ENCODE measurements around the gene WFS1. TPM values are rescaled to one million over a fixed set of nuclear protein-coding genes. Genes with fewer than 3 reads are reported as not detected.

The WFS1 gene
- total RNA-seq, 4 donors from 2014 or later = 31.5 to 124 (median 34.8) TPM

DNA sequence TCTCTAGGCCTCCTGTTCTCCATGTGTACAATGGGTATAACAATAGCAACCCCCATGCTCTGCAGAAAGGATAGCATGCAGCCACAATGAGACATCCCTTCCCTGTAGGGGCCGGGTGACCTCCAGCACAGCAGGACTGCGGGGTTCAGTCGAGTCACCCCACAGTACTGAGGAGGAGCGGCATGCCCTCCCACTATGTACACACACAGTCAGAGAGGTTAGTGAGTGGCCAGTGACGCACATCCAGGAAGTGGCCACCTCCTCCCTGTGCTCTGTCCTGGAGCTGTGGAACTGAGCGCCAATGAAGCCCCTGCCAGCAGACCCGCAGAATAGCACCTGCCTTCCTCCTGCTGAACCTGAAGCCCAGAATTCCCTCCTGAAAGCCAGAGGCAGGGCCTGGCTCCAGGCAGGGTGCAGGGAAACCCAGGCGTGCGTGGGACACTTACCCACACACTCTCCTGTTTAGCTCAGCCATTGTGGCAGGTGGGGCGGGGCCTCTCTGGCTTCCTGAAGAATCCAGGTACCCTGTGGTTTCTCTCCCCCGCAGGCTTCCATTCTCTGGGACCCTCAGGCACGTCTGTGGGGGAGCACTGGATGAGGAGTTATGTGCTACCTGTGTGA, 50.0 kb downstream of the WFS1 start:
- Histone ChIP-seq H3K27me3 (peaks cover 13% of the 10 kb centered on the region), H3K27ac (no peak overlapping the region), H3K4me1 (peaks cover 4% of the 10 kb centered on the region), H3K9me3 (no peaks in the 10 kb centered on the region), H3K4me3 (no peak overlapping the region), H3K36me3 (no peaks in the 10 kb centered on the region)
- TF ChIP-seq POLR2A (IDR thresholded peaks at IDR 0.05) (no peak), EP300 (IDR thresholded peaks at IDR 0.05) (no peak), POLR2AphosphoS5 (IDR thresholded peaks at IDR 0.05) (no peak)
- TF ChIP-seq, protein P1, sequence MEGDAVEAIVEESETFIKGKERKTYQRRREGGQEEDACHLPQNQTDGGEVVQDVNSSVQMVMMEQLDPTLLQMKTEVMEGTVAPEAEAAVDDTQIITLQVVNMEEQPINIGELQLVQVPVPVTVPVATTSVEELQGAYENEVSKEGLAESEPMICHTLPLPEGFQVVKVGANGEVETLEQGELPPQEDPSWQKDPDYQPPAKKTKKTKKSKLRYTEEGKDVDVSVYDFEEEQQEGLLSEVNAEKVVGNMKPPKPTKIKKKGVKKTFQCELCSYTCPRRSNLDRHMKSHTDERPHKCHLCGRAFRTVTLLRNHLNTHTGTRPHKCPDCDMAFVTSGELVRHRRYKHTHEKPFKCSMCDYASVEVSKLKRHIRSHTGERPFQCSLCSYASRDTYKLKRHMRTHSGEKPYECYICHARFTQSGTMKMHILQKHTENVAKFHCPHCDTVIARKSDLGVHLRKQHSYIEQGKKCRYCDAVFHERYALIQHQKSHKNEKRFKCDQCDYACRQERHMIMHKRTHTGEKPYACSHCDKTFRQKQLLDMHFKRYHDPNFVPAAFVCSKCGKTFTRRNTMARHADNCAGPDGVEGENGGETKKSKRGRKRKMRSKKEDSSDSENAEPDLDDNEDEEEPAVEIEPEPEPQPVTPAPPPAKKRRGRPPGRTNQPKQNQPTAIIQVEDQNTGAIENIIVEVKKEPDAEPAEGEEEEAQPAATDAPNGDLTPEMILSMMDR (IDR thresholded peaks at IDR 0.05) = no peak
- no peak for DNase-seq (ENCODE audit: low spot score in 2 of 2)
- 81% methylated on average over 10 of the region's 12 CpGs for WGBS

DNA sequence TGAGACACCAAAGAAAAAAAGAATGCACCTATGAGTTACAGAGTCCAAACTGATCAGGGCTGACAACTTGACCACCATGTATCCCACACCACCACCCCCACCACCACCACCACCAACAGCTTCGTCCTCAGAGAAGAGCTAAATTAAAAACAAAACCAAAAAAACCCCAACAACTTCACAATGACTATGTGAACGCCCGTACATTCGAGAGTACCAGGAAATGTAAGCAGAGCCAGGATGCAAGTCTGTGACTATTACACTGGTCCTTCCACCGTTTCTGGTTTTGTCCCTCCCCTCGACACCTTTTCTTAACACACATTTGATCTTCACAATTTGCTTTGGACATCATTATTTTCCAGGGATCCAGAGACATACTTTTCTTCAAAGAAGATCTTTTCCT, 51.0 kb downstream of the WFS1 start:
- Histone ChIP-seq H3K4me3 (no peak overlapping the region), H3K27ac (no peak overlapping the region), H3K36me3 (no peaks in the 10 kb centered on the region), H3K27me3 (peaks cover 13% of the 10 kb centered on the region), H3K4me1 (peaks cover 14% of the 10 kb centered on the region), H3K9me3 (no peaks in the 10 kb centered on the region)
- DNase-seq (ENCODE audit: low spot score in 2 of 2) = no peak
- 86% methylated on average over 6 of the region's 6 CpGs for WGBS
- TF ChIP-seq POLR2A (IDR thresholded peaks at IDR 0.05) (no peak), POLR2AphosphoS5 (IDR thresholded peaks at IDR 0.05) (no peak), EP300 (IDR thresholded peaks at IDR 0.05) (no peak)
- TF ChIP-seq, protein P1 (IDR thresholded peaks at IDR 0.05) = no peak

DNA sequence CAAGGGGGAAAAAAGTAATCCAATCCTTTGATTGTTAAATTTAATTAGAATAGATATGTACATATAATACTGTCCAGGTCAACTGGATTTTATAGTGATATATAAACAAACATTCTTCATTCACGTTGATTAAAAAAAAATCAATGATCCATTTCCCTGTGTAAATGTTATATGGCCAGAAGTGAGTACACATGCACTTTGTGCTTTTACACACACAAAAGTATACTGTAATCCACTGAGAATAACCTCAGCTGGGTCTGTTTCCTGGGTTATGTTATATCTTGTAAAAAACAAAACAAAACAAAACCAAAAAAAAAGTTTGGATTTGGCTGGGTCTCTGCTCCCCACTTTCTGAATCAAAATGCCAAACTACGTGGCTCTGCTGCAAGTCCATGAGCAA, 51.7 kb downstream of the WFS1 start:
- H3K27me3 ChIP-seq = peaks cover 13% of the 10 kb centered on the region
- TF ChIP-seq POLR2A (IDR thresholded peaks at IDR 0.05) = no peak
- WGBS = 94% methylated on average over 2 of the region's 2 CpGs
- H3K36me3 ChIP-seq = no peaks in the 10 kb centered on the region
- no peaks in the 10 kb centered on the region for H3K9me3 ChIP-seq
- no peak overlapping the region for H3K4me3 ChIP-seq
- peaks cover 17% of the 10 kb centered on the region for H3K4me1 ChIP-seq
- no peak overlapping the region for H3K27ac ChIP-seq
- no peak for DNase-seq (ENCODE audit: low spot score in 2 of 2)

DNA sequence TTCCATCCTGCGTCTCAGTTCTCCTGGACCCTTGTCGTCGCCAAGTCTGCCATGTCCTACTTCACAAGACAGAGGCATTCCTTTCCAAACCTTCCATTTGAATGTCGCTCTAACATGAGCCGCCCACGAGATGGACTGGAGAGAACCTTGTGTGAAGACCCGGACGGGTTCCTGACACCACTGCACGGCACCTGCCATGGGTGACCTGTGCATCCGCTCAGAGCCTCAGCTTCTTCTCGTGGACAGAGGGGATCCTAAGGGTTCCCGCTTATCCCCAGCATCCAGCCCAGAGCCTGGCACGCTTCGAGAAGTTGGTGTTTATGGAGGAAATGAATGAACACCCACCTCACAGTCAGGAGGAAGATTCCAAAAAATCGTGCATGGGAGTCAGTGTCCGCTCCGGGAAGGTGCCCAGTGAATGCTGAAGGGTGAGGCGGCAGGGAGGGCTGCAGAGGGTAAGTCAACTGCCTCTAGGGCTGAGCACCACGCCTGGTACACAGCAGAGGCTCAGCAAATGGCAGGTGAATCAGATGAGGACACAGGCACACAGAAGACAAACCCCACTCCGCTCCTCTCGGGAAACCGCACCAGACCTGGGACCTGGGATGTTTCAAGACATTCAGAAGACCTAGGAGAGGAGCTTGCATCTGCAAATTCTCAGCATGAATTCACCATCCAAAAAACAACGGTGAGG, 52.6 kb downstream of the WFS1 start:
- H3K4me3 ChIP-seq = no peak overlapping the region
- H3K36me3 ChIP-seq = no peaks in the 10 kb centered on the region
- 97% methylated on average over 11 of the region's 23 CpGs for WGBS
- no peak for TF ChIP-seq POLR2AphosphoS5 (IDR thresholded peaks at IDR 0.05)
- DNase-seq (ENCODE audit: low spot score in 2 of 2) = no peak
- H3K27me3 ChIP-seq = peaks cover 13% of the 10 kb centered on the region
- H3K27ac ChIP-seq = no peak overlapping the region
- no peaks in the 10 kb centered on the region for H3K9me3 ChIP-seq
- H3K4me1 ChIP-seq = peaks cover 21% of the 10 kb centered on the region

DNA sequence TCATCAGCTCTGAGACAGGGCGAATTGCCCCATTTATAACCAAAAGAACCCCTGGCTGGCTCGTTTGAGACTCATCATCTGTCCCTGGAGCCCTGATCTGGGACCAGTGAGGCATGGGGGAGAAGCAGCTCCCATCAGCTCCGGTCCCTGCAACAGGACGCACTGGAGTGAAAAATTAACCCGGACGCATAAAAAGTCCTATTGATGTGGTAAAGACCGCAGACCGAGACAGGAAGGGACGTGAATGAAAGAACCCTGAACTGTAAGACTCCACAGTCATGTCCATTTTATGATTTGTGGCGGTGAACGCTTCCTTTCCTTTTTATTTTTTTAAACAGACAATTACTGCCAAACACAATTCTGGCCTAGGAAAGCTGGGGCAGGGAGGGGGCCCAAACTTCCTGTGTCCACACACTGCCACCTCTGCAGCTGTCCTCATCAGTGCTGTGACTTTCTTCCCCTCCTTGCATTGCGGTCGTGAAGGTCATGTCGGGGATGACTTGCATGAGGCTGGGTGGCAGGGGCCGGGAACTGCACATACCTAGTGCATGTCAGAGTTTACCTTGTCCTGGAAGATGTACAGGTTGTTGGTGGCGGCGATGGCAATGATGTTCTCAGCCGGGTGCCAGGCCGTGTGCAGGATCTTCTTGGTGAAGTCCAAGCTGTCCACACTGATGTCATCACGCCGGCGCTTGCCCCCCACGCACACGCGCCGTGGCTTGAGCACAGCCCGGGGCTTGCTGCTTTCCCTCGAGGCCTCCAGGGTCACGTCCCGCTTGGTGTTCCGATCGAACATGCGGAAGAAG, 53.3 kb downstream of the WFS1 start:
- 83% methylated on average over 33 of the region's 33 CpGs for WGBS
- TF ChIP-seq EP300 (IDR thresholded peaks at IDR 0.05) (no peak), POLR2AphosphoS5 (IDR thresholded peaks at IDR 0.05) (no peak), POLR2A (IDR thresholded peaks at IDR 0.05) (no peak)
- TF ChIP-seq, protein P1 (IDR thresholded peaks at IDR 0.05) = no peak

DNA sequence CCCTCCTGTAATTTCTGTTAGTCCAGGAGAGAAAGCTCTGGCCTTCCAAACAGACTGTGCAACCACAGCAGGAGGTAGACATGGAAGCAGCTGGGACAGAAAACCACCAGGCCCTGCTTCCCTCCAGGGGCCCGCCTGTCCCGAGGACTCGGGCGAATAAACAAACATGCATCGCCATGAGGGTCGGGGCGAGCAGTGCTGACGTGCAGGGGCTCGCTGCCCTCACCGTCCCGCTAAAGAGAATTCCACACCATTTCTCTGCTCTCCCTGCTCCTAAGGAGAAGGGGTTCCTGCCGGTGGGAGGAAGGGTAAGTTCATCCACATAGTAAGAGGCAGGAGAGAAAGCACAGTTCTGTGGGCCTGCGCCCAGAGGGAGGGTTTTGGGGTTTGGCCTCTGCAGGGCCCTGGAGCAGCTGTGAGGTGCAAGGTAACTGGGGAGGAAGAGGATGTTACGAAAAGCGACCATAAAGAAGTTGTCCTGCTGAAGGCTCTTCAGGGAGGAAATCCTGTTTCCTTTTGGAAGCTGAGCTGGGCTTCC, 54.9 kb downstream of the WFS1 start:
- WGBS = 68% methylated on average over 13 of the region's 15 CpGs
- TF ChIP-seq POLR2A (IDR thresholded peaks at IDR 0.05) (no peak), POLR2AphosphoS5 (IDR thresholded peaks at IDR 0.05) (no peak), EP300 (IDR thresholded peaks at IDR 0.05) (no peak)
- TF ChIP-seq, protein P1 (IDR thresholded peaks at IDR 0.05) = no peak
- Histone ChIP-seq H3K9me3 (no peaks in the 10 kb centered on the region), H3K27ac (peak overlapping the region; percentile 81), H3K4me1 (peaks cover 21% of the 10 kb centered on the region), H3K4me3 (peak overlapping the region; percentile 7), H3K27me3 (peaks cover 18% of the 10 kb centered on the region), H3K36me3 (no peaks in the 10 kb centered on the region)
- DNase-seq (ENCODE audit: low spot score in 2 of 2) = no peak

More for the DNA sequence above, 53.3 kb downstream of the WFS1 start:
- H3K27me3 ChIP-seq = peaks cover 13% of the 10 kb centered on the region
- no peaks in the 10 kb centered on the region for H3K36me3 ChIP-seq
- DNase-seq (ENCODE audit: low spot score in 2 of 2) = no peak
- H3K4me3 ChIP-seq = no peak overlapping the region
- no peak overlapping the region for H3K27ac ChIP-seq
- no peaks in the 10 kb centered on the region for H3K9me3 ChIP-seq
- H3K4me1 ChIP-seq = peaks cover 21% of the 10 kb centered on the region

Data from suprapubic skin (tissue), 4 donors.